ENCODE results near the gene GSC2. TPM values are rescaled to one million over a fixed set of nuclear protein-coding genes. Genes with fewer than 3 reads are reported as not detected.
A peak's percentile ranks its signal among the peaks of the same experiment; 100 is the strongest.

GSC2 gene
- total and polyA plus RNA-seq, 9 of the 15 experiments (the other 6 are each of a cell fraction or from before 2014, with no cell fraction given): not detected

DNA sequence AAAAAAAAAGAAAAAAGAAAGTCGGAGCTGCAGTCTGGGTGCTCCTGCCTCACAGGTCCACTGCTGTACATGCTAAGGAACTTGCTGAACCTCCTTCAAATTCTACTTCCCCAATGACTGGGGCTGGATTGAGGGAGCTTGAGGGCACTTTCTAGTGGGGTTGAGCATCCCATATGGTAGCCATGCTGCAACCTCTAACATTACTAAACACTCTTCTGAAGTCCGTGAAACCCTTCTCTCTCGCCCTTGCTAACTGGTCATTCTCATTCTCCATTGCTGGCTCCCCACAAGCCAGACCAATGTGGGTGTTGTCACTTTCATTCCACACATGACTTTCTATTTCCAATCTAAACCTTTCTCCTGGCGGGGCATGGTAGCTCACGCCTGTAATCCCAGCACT is 6.9 kb downstream of the GSC2 start (continued):
- TF ChIP-seq, protein P1, sequence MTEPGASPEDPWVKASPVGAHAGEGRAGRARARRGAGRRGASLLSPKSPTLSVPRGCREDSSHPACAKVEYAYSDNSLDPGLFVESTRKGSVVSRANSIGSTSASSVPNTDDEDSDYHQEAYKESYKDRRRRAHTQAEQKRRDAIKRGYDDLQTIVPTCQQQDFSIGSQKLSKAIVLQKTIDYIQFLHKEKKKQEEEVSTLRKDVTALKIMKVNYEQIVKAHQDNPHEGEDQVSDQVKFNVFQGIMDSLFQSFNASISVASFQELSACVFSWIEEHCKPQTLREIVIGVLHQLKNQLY (CRISPR knock-in tag; conservative IDR thresholded peaks at IDR 0.05): 0 out of 4 replicates have a peak, but pooled peaks of 1 of the 2 experiments have one; percentile 38
- TF ChIP-seq RAD21 (CRISPR knock-in tag; conservative IDR thresholded peaks at IDR 0.05 in 1 of 2, IDR thresholded peaks at IDR 0.05 in 1 of 2) (0 out of 4 replicates have a peak, but pooled peaks of 1 of the 2 experiments have one; percentile 5), TOE1 (IDR thresholded peaks at IDR 0.05; ENCODE audit: borderline replicate concordance) (no peak), TOE1 (CRISPR knock-in tag; IDR thresholded peaks at IDR 0.05; ENCODE audit: borderline replicate concordance, low read depth) (0 out of 2 replicates have a peak, but pooled peaks have one; percentile 52), RNF219 (CRISPR knock-in tag; IDR thresholded peaks at IDR 0.05) (peak; percentile 32; the same call in 1 of the 2 replicates), KDM2B (CRISPR knock-in tag; IDR thresholded peaks at IDR 0.05) (no peak), ERF (CRISPR knock-in tag; IDR thresholded peaks at IDR 0.05) (no peak)
- TF ChIP-seq, protein P2, sequence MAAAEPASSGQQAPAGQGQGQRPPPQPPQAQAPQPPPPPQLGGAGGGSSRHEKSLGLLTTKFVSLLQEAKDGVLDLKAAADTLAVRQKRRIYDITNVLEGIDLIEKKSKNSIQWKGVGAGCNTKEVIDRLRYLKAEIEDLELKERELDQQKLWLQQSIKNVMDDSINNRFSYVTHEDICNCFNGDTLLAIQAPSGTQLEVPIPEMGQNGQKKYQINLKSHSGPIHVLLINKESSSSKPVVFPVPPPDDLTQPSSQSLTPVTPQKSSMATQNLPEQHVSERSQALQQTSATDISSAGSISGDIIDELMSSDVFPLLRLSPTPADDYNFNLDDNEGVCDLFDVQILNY (CRISPR knock-in tag; IDR thresholded peaks at IDR 0.05): 0 out of 2 replicates have a peak, but pooled peaks have one; percentile 70
- TF ChIP-seq, protein P3, sequence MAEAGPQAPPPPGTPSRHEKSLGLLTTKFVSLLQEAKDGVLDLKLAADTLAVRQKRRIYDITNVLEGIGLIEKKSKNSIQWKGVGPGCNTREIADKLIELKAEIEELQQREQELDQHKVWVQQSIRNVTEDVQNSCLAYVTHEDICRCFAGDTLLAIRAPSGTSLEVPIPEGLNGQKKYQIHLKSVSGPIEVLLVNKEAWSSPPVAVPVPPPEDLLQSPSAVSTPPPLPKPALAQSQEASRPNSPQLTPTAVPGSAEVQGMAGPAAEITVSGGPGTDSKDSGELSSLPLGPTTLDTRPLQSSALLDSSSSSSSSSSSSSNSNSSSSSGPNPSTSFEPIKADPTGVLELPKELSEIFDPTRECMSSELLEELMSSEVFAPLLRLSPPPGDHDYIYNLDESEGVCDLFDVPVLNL (CRISPR knock-in tag; IDR thresholded peaks at IDR 0.05; ENCODE audit: low read depth): 0 out of 2 replicates have a peak, but pooled peaks have one; percentile 13

All from K562 (cell line).